HUES48 (cell line): ENCODE measurements around the gene TPM4.

Experiments
- H3K27ac ChIP-seq: one replicate; pipeline ENCODE4 v1.7.0; 2013; ENCODE audit warnings: low read depth, low read length, inconsistent platforms
- H3K27me3 ChIP-seq: 2 replicates; pipeline ENCODE4 v1.6.1; 2013; ENCODE audit warnings: mild to moderate bottlenecking, low read length; ENCODE audit not compliant: control insufficient read depth, insufficient read depth
- H3K36me3 ChIP-seq: 2 replicates; pipeline ENCODE4 v1.6.1; 2013; ENCODE audit warnings: low read length; ENCODE audit not compliant: control insufficient read depth, insufficient read depth
- H3K4me1 ChIP-seq: 2 replicates; pipeline ENCODE4 v1.6.1; 2013; ENCODE audit warnings: mild to moderate bottlenecking, low read length; ENCODE audit not compliant: control insufficient read depth, insufficient read depth
- H3K4me3 ChIP-seq: 2 replicates; pipeline ENCODE4 v1.5.1; 2013; ENCODE audit warnings: mild to moderate bottlenecking, low read depth, low read length
- H3K9ac ChIP-seq: 2 replicates; pipeline ENCODE4 v1.6.1; 2013; ENCODE audit warnings: mild to moderate bottlenecking, low read depth, low read length, moderate library complexity
- H3K9me3 ChIP-seq: 2 replicates; pipeline ENCODE4 v1.6.1; 2013; ENCODE audit warnings: low read length; ENCODE audit not compliant: control insufficient read depth, insufficient read depth

TPM4 gene

DNA sequence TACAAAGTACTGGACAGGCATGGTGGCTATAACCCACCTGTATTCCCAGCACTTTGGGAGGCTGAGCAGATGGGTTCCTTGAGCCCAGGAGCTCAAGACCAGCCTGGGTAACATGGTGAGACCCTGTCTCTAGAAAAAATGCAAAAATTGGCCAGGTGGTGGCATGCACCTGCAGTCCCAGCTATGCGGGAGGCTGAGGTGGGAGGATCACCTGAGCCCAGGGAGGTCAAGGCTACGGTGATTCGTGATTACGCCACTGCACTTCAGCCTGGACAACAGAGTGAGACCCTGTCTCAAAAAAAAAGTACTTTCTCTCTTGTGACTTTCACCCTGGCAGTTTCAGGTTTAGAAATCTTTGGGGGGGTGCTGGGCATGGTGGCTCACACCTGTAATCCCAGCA lies 24.2 kb downstream of the TPM4 start:
- H3K4me1 ChIP-seq, result no peaks in the 10 kb centered on the region
- no peak overlapping the region for H3K9ac ChIP-seq
- no peaks in the 10 kb centered on the region for H3K27me3 ChIP-seq
- H3K27ac ChIP-seq, result no peak overlapping the region
- peaks cover 78% of the 10 kb centered on the region for H3K36me3 ChIP-seq
- H3K4me3 ChIP-seq, result no peak overlapping the region
- H3K9me3 ChIP-seq, result no peaks in the 10 kb centered on the region

DNA sequence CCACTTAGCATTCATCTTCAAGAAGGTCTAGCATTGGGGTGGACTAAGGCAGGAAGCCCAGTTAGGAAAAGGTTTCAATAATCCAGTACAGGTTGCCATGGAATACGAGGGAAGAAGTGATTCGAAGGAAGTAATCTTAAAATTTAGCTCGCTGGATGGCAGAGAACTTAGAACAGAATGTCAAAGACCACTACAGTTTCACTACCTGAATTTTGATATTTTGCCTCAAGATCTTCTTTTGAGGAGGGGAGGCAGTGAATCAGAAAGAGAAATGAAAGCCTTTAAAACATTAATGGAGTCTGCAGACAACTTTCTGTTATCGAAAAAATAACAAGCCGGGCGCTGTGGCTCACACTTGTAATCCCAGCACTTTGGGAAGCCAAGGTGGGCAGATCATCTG lies 28.4 kb downstream of the TPM4 start:
- peaks cover 41% of the 10 kb centered on the region for H3K36me3 ChIP-seq
- H3K9me3 ChIP-seq, result no peaks in the 10 kb centered on the region
- H3K9ac ChIP-seq, result no peak overlapping the region
- no peaks in the 10 kb centered on the region for H3K27me3 ChIP-seq
- H3K4me1 ChIP-seq, result 0 out of 2 replicates have a peak, but pooled peaks cover 3% of the 10 kb centered on the region
- H3K4me3 ChIP-seq, result no peak overlapping the region
- no peak overlapping the region for H3K27ac ChIP-seq

DNA sequence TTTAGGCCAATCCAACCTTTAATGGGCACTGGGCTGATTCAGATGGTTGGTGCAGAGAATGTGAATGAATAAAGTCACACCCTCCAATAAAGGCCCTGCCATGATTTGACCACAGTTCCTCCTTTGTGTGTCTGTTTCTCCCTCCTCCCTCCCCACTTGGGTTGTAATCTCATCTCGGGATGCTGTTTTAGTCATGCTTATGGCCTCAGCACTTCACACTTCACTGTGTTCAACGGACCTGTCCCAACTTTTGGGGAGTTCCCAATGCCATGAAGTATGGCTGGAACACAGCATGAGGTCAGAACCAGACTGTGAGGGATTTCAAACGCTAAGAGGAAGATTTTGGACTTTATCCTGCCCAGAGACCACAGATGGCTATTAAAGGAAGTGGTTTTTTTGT lies 29.8 kb downstream of the TPM4 start:
- Histone ChIP-seq H3K9me3 (no peaks in the 10 kb centered on the region), H3K4me3 (no peak overlapping the region), H3K9ac (no peak overlapping the region), H3K4me1 (0 out of 2 replicates have a peak, but pooled peaks cover 3% of the 10 kb centered on the region), H3K27me3 (no peaks in the 10 kb centered on the region), H3K36me3 (peaks cover 27% of the 10 kb centered on the region), H3K27ac (no peak overlapping the region)

DNA sequence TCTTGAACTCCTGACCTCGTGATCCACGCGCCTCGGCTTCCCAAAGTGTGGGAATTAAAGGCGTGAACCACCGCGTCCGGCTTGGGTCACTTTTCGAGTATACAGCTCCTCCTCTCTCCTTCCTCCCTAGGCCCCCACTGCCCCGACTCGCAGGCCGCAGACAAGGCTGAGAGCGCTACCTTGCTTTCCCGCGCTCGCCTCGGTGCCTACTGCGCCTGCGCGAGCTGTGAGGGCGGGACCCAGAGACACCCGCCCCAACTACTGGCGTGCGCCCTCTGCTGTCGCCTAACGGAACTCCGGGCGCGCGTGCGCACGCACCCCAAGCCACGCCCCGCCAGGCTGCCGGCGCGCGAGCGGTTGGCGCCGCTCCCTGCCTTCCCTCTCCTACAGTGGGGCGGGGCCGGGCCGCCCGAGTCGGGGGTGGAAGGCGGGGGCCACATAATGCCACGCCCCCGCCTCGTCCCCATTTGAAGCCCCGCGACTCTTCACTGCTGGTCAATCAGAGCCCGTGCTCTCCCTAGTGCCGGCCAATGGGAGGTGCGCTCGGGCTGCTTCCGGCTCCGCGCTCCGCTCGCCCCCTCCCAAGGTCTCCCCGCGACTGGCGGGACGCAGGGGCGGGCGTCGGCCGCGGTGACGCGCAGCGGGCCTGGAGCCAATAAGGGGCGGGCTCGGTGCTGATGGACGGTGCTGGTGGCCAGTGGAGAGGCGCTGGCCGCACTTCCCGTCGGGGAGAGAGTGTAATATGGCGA lies 35.0 kb downstream of the TPM4 start, which contains the start of gene RAB8A:
Gene RAB8A, plus strand, starts transcription at position 730 of the 749 bp plus-strand sequence. Its CDS starts 13 bp downstream, at position 743.
- H3K4me1 ChIP-seq, result peaks cover 8% of the 10 kb centered on the region; the same call in 1 of the 2 replicates
- H3K27me3 ChIP-seq, result no peaks in the 10 kb centered on the region
- H3K4me3 ChIP-seq, result peak within 1 kb of the TSS; percentile 84
- peaks cover 16% of the 10 kb centered on the region for H3K36me3 ChIP-seq
- peak within 1 kb of the TSS; percentile 83 for H3K9ac ChIP-seq
- H3K9me3 ChIP-seq, result no peaks in the 10 kb centered on the region
- peak within 1 kb of the TSS; percentile 82 for H3K27ac ChIP-seq

DNA sequence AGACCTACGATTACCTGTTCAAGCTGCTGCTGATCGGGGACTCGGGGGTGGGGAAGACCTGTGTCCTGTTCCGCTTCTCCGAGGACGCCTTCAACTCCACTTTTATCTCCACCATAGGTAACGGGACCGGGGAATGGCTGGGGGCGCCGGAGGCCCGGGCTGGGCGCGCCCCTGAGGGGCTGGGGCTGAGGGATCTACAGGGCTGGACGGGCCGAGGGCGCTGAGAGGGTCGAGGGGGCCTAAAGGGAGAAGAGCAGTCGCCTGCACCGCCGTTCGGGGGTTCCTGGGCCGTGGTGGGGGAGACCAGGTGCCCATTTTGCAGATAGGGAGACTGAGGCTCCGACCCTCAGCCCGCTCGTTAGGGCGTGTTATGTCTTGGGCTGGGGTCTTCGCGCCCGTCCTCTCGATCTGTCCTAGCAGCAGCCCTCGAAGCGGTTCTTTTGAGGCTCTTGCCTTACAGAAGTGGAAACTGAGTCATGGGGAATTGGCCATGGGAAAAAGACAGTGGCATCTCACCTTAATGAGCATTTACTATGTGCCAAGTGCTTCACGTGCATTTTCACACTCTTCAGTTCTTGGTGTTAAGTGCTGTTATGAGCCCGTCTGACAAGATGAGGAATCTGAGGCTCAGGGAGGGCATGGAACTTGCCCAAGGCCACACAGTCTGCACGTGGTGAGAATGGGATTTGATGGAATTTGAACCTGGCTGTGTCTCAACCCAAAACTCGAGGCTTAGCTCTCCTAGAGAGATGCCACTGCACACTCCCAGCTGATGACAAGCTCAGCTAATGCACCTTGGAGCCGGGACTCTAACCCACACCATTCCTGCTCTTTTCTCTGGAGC lies 35.8 kb downstream of the TPM4 start:
- Histone ChIP-seq H3K27me3 (no peaks in the 10 kb centered on the region), H3K9ac (peak overlapping the region; percentile 83), H3K36me3 (peaks cover 17% of the 10 kb centered on the region), H3K4me3 (peak overlapping the region; percentile 84), H3K27ac (peak overlapping the region; percentile 82), H3K9me3 (no peaks in the 10 kb centered on the region), H3K4me1 (peaks cover 7% of the 10 kb centered on the region; the same call in 1 of the 2 replicates)

DNA sequence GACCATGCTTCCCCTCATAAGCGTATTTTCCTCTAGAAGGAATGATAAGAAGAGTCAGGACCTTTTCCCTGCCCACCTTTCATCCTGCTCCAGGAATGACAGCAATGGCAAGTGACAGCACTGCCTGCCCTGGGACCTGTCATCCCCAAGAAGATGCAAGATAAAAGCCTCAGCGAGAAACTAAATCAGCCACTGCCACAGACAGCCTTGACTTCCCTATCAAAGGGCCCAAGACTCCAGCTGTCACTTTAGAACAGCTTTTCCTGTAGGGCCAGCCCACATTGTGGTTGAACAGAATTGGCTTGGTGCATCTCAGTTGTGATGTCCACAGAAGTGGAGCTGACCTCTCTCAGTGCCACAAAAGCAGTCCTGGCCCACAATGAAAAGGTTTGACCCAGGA lies 36.5 kb downstream of the TPM4 start:
- no peak overlapping the region for H3K27ac ChIP-seq
- H3K9me3 ChIP-seq, result no peaks in the 10 kb centered on the region
- H3K4me3 ChIP-seq, result peak overlapping the region; percentile 84
- H3K36me3 ChIP-seq, result peaks cover 21% of the 10 kb centered on the region
- peaks cover 4% of the 10 kb centered on the region; the same call in 1 of the 2 replicates for H3K4me1 ChIP-seq
- H3K27me3 ChIP-seq, result no peaks in the 10 kb centered on the region
- no peak overlapping the region for H3K9ac ChIP-seq

DNA sequence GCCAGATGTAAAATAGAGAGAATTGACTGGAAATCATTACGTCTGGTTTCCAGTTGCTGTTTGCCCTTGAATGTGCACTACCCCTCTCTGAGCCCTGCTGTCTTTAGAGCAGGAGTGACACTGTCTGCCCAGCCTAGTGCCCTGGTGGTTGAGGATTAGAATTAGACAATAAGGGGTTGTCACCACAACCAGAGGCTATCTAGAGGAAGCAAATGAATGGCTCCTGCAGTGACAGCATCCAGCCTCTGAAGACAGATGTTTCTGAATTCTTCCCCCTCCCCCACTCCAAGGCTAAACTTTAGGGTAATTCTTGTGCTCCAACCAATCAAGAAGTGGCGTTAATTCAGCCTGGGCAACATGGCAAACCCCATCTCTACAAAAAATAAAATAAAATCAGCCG lies 37.4 kb downstream of the TPM4 start:
- H3K9me3 ChIP-seq, result no peaks in the 10 kb centered on the region
- no peak overlapping the region for H3K9ac ChIP-seq
- H3K4me3 ChIP-seq, result no peak overlapping the region
- H3K4me1 ChIP-seq, result peaks cover 4% of the 10 kb centered on the region; the same call in 1 of the 2 replicates
- peaks cover 31% of the 10 kb centered on the region for H3K36me3 ChIP-seq
- no peaks in the 10 kb centered on the region for H3K27me3 ChIP-seq
- H3K27ac ChIP-seq, result no peak overlapping the region

DNA sequence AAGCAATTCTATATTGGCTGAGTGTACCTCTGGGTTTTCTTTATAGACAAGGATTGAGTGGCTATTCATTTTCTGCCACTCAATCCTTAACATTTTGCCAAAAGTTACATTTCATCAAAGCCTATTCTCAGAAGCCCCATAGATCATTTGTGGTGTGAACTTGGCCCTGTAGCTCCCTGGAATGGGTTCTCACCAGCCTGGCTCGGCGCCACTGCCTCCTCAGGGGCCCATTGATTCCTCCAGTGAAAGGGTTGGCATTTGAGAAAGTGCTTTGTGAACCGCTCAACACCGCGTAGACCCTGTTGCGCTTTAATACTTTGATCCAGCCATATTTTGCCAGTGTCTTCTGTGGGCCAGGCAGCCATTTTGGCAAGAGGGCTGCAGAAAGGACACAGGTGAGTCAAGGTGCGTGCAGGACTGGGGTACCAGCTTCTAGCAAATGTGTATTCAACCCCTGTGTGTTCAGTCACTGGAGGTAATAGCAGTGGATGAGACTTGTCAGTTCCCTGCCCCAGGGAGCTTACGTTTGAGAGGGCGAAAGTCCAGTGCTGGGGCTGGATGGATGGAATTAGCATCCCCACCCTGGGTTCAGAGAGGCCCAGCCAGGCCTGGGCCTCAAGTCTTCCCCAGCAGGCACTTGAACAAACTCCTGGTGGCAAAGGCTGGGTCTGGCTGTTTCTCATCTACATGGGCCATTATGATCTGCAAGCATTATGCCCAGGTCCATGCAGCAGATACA lies 39.2 kb downstream of the TPM4 start:
- Histone ChIP-seq H3K4me3 (no peak overlapping the region), H3K36me3 (peaks cover 45% of the 10 kb centered on the region), H3K9ac (no peak overlapping the region), H3K27me3 (no peaks in the 10 kb centered on the region), H3K9me3 (no peaks in the 10 kb centered on the region), H3K27ac (no peak overlapping the region), H3K4me1 (peaks cover 4% of the 10 kb centered on the region; the same call in 1 of the 2 replicates)

DNA sequence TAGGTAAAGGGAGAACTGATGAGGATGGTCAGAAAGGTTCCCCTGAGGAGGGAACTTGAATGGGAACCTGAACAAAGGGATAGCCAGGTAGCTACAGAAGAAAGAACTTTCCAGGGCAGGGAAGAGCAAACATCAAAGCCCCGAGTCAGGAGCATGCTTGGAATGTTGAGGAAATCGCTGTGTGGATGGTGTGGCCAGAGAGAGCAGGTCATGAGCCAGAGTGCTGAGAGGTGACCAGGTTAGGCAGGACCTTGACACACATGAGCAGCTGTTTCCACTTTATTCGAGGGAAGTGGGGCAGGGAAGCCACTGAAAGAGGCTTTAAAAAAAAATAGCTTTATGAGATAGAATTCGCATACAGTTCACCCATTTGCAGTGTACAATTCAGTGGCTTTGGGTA lies 39.8 kb downstream of the TPM4 start:
- Histone ChIP-seq H3K36me3 (peaks cover 47% of the 10 kb centered on the region), H3K9ac (no peak overlapping the region), H3K4me1 (peaks cover 4% of the 10 kb centered on the region; the same call in 1 of the 2 replicates)

DNA sequence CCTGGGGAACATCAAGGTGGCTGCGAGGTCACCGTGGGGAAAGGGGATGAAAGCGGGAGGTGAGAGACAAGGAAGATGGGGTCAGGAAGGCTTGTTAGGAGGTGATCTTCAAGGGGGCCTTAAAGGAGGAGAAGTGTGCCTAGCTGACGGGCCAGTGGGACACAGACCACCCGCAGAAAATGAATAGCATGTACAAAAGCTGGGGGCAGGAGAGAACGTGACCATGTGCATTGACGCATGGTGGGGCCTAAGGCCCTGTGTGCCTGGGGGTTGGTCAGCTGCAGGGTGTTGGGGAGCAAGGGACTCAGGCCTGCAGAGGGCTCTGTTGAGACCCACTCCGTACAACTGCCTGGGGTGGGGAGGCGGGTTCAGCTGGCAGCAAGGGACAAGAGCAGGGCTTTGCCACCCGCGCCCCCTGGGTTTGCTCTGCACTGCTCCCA lies 41.3 kb downstream of the TPM4 start:
- Histone ChIP-seq H3K9me3 (no peaks in the 10 kb centered on the region), H3K4me3 (no peak overlapping the region), H3K27ac (no peak overlapping the region), H3K27me3 (no peaks in the 10 kb centered on the region), H3K9ac (no peak overlapping the region), H3K4me1 (peaks cover 2% of the 10 kb centered on the region; the same call in 1 of the 2 replicates), H3K36me3 (peaks cover 62% of the 10 kb centered on the region)

More for the DNA sequence above, 39.8 kb downstream of the TPM4 start:
- Histone ChIP-seq H3K27me3 (no peaks in the 10 kb centered on the region), H3K27ac (no peak overlapping the region), H3K9me3 (no peaks in the 10 kb centered on the region), H3K4me3 (no peak overlapping the region)
